GM19099 (cell line): Measurements from ENCODE around the gene PDE6A.

Experiments used
- POLR2A ChIP-seq: IDR thresholded peaks from 3 replicates; pipeline ENCODE4 v1.6.1; 2011; ENCODE audit warnings: low read depth; ENCODE audit not compliant: insufficient read length; ENCODE audit errors: extremely low read depth

PDE6A gene

DNA sequence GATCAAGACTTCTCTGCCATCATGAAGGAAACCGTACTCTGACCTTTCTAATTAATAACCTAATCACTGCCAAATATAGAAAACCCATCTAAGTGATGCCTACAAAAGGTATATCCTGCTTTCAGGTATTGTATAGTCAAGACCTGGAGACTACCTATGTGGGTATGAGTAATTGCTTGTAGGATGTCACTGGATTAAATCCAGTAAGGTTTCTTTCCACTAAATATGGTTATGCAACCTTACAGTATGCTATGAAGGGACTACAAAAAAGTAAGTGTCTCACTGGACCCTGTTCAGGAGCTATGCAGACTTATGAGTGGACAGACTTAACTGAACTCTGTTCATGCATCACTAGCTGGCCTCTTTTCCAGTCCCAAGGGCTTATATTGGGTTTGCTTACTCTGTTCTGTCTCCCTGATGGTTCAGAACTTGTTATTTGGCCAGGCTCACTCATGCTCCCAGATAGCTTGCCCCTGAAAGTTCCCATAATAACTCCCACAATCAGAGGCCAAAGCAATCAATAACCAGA lies 51.1 kb downstream of the PDE6A start:
- TF ChIP-seq POLR2A: no peak

DNA sequence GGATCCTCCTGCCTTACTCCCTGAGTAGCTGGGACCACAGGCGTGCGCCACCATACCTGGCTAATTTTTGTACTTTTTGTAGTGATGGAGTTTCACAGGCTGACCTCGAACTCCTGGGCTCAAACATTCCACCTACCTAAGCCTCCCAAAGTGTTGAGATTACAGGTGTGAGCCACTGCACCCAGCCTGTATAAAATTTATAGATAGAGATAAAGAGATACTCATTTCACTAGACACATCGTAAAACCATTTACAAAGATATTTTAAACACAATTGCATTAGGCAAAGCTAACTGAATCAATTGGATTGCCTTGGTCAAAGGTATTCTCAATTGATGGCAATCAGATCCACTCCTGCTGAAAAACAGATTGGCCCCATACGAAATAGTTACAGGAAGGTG lies 52.0 kb downstream of the PDE6A start:
- TF ChIP-seq POLR2A: no peak

DNA sequence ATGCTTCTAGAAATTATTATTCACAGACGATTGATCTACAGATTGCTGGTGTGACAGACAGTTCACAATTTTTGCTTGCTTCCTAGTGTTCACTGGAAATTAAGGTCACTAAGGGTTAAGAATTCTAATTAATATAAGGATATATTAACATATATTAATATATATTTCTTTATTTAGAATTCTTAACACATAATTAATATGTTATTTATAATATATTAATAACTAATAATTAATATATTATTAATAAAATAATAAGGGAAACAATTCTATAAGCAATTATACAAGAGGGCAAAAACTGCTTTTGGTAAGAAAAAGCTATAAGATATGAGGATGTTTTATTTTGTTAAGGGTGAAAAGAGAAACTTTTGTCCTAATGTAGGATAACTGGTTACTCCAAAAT lies 56.3 kb downstream of the PDE6A start:
- no peak for TF ChIP-seq POLR2A

DNA sequence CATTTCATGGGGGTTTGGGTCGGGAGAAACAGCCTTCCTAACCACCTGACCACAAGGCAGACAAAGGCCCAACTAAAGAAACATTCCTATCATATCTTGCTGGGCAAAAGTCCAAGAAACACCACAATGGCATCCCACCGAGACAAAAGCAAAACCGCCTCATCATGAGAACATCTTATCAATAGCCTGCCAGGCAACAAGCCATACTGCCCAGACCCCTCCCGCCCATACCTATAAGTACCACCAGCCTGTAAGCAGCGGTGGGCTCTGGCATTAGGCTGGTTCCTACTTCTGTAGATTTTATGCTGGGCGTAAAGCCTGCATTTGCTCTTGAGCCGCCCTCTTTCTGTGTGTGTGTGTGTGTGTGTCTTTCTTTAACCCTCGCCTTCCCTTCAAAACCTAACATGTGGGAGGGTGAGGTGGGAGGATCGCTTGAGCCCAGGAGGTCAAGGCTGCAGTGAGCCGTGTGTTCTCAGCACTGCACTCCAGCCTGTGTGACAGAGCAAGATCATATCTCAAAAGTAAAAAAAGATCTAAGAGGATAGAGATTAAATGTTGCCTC lies 56.9 kb downstream of the PDE6A start:
- TF ChIP-seq POLR2A: no peak

DNA sequence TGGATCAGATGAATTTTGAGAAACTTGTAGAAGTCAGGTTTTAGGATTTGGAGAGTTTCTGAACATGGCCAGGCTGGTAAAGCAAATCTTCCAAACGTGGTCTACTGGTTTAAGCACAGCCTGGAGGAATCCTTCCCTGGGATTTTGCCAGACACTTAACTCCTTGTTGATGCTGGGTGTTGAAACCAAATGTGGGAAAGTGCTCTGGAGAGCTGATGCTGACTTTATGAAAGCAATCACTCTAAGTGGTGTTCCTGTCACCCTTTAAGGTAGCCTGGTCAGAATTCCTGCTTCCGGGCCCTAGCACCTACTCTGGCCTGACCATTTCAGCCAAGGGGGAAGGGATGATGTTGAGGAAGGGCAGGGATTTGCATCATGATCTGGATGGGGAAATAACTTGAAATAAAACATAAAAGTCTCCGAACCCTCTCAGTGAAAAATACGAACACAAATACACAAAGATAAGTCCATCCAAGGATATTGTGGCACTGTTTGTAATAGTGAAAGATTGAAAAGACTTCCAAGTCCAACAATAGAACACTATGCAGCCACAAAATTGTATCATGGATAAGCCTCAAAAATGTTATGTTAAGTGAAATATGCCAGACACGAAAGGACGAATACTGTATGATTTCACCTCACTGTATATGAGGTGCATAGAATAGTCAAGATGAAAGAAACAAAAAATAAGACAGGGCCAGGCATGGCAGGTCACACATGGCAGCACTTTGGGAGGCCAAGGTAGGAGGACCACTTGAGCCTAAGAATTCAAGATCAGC lies 57.7 kb downstream of the PDE6A start:
- TF ChIP-seq POLR2A: no peak

DNA sequence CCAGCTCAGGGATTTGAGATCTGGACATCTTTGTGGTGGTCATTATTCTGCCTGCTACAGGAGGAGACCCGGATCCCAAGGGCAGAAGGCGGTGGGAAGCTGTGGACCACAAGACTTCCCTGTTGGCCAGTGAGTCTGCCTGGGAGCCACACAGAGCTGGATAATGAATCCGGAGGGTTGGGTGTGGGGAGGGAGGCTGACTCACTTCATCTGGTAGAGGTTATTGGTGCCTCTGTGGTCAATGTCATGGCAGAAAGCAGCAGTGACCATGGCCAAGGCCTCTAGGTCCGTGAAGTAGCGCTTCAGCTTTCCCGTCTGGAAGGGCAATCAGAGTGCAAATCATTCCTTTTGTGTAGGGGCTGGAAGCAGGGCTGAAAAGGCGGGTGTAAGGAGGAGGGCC lies 58.5 kb downstream of the PDE6A start:
- no peak for TF ChIP-seq POLR2A

DNA sequence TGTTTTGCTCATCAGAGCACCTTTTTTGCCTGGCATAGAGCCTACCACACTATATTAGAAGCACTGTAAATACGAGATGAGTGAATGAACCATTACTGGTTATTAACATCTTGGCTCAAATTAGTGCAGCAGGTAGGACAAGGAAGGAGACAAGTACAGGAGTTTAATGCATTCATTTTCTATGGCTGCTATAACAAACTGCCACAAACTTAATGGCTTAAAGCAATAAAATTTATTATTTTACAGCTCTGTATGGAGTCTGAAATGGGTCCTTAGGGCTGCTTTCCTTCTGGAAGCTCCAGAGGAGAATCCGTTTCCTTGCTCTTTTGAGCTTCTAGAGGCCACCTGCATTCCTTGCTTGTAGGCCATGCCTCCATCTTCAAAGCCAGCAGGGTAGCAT lies 59.1 kb downstream of the PDE6A start:
- no peak for TF ChIP-seq POLR2A

DNA sequence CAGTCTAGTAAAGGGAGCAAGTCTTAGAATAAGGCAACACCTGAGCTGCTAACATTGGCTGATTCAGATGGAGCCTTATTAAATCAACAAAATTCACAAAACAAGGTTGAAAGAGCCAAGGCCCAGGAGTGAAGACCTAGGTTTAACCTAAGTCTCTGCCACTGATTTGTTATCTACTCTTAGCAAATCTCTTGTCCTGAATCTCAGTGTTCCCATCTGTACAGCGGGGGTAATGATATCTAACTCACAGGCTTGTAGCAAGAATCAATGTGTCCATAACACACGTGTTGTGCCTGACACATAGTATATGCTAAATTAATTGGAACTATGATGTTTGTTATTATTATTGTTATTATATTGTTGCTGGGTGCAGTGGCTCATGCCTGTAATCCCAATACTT lies 61.0 kb downstream of the PDE6A start:
- TF ChIP-seq POLR2A: no peak

DNA sequence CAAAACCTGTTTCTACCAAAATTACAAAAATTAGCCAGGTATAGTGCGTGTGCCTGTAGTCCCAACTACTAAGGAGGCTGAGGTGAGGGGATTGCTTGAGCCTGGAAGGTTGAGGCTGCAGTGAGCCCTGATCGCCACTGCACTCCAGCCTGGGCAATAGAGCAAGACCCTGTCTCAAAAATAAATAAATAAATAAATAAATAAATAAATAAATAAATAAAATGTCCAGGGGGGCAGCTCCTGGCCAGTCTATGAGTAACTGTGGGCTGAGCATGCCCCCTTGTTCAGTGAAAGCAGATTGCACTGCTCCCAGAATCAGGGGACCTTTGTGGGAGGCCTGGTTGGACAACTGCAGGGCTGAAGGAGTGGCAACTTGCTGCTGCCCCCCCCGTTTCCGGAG lies 62.7 kb downstream of the PDE6A start:
- no peak for TF ChIP-seq POLR2A

DNA sequence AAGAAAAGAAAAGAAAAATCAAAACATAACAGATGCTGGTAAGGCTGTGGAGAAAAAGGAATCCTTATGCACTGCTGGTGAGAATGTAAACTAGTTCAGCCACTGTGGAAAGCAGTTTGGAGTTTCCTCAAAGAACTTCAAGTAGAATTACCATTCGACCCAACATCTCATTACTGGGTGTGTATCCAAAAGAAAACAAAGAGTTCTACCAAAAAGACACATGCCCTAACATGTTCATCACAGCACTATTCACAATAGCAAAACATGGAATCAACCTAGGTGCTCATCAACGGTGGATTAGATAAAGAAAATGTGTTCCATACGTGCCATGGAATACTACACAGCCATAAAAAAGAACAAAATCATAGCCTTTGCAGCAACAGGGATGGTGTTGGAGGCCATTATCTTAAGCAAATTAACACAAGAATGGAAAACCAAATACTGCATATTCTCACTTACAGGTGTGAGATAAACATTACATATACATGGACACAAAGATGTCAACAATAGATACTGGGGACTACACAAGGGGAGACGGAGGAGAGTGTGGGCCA lies 63.4 kb downstream of the PDE6A start:
- no peak for TF ChIP-seq POLR2A

DNA sequence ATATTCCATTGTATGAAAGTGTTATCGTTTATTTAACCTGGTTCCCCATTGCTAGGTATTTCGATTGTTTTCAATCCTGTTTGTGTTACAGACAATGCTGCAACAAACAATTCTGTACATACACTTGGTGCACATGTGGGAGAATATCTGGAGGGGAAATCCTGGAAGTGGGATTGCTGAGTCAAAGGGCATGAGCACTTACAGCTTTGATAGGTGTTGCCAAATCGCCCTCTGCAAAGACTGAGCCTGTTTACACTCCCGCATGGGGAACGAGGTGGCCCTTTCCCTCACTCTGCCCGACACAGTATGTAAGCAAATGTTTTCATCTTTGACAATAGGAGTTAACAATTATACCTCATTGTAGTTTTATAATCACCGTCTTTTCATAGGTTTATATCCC lies 66.2 kb downstream of the PDE6A start:
- TF ChIP-seq POLR2A: no peak

DNA sequence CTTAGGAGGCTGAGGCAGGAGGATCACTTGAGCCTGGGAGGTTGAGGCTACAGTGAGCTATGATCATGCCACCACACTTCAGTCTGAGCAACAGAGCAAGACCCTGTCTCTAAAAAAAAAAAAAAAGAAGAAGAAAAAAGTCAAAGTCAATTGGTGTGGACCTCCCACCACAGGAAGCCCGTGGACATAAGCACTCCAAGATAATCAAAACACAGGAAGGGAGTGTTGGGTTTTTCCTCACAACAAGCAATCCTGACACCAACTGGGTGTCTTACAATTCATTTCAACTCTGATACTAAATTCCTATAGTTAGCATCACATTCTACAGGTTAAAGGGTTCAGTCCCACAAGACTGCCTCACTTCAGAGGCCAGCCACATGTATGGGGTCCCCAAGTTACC lies 70.7 kb downstream of the PDE6A start:
- TF ChIP-seq POLR2A: no peak

DNA sequence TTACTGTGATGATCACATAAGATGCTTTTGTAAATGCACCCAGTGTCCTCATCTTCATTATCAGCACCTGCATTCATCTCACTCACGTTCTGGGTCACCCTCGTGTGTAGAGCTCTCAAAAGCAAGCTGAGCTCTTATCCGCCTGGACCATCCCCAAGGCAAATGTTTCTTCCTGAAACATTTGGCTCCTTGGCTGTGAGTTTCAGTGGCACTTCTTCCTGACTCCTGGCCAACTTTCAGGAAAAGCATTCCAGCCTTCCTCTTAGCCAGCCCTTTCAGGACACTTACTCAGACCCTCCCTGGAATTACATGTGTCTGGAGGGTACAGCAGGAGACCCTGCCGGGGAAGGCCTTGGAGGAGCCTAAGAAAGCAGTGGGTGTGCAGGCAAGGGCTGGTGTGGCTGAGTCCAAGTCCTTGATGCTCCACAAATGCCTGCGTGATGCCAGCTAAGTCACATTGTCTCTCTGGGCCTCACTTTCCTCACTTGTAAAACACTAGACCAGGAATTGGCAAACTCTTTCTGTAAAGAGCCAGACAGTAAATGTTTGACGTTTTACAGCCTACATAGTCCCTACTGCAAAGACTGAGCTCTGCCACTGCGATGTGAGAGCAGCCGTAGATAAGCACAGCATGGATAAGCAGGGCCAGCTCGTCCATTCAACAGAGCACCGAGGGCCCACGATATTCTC lies 72.1 kb downstream of the PDE6A start:
- TF ChIP-seq POLR2A: no peak

DNA sequence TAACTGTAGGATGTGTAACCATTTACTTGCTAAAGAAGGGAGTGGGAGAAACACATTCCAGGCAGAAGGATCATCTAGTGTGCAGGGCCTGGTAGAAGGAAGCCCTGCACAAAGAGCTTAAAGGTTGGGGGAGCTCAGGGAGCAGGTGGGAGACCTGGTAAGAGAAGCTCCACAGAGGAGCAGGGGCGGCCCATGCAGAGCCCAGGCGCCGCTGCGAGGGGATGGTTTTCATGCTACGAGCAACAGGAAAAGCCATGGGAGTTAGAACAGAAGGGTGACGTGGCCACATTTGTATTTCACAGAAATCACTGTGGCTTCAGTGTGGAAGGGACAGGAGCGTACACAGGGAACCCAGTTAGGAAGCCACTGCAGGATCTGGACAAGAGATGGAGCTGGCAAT lies 73.1 kb downstream of the PDE6A start:
- TF ChIP-seq POLR2A: no peak

DNA sequence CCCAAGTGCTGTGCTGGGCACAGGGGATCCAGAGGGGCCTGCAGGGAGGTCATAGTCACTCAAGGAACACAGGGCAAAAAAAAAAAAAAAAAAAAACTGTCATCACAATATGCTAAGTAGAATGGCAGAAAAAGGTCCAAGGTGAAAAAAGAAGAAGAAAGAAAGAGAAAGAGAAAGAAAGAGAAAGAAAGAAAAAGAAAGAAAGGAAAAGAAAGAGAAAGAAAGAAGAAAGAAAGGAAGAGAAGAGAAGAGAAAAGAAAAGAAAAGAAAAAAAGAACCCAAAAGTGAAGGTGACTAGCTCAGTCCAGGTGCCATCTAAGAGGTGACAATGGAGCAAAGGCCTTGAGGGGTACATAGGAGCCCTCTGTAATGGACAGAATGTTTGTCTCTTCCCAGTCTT lies 73.9 kb downstream of the PDE6A start:
- no peak for TF ChIP-seq POLR2A

DNA sequence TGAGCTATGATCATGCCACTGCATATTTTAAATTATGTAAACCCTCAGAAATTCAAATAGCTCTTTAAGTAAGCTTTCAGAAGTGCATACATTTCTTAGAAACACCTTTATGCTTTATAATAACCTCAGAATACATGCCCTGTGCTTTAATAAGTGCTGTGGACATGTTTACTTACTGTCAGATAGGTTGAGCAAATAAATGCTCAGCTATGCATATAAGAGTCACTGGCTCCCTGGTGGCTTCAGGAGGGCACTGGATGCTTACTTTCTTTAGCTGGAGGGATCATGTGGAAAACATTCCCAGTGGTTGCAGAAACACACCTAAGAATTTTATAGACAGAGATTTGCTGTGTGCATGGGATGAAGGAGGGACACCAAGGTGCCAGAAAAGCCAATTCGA lies 74.4 kb downstream of the PDE6A start:
- no peak for TF ChIP-seq POLR2A
